HG03103 (cell line): ENCODE results near the gene C18orf63.
"Not testable (repeated sequence)": the region's sequence is repeated elsewhere in the genome, so short reads cannot be mapped to it uniquely, and the experiment has no call there.

Experiments used
- ATAC-seq: cut with Tn5 transposase; IDR thresholded peaks from one replicate; pipeline ENCODE4 v1.9.1; 2021; ENCODE audit warnings: low read depth; ENCODE audit not compliant: unreplicated experiment

The C18orf63 gene

GRCh38 chr18:74286106-74286855 is 29.4 kb upstream of the C18orf63 start:
- no peak for ATAC-seq

- ATAC-seq, result no peak
Measured at GRCh38 chr18:74286856-74287255, 28.8 kb upstream of the C18orf63 start.

GRCh38 chr18:74288041-74288440 is 27.6 kb upstream of the C18orf63 start:
- ATAC-seq, result no peak

GRCh38 chr18:74288730-74289129 is 26.9 kb upstream of the C18orf63 start:
- ATAC-seq, result no peak

- ATAC-seq, result no peak
Measured at GRCh38 chr18:74289137-74289536, 26.5 kb upstream of the C18orf63 start.

GRCh38 chr18:74290021-74290420 is 25.6 kb upstream of the C18orf63 start:
- no peak for ATAC-seq

- ATAC-seq, result no peak
Measured at GRCh38 chr18:74290794-74291471, 24.7 kb upstream of the C18orf63 start.

- ATAC-seq, result no peak
Measured at GRCh38 chr18:74291472-74291770, 24.2 kb upstream of the C18orf63 start.

- peak; percentile 99 for ATAC-seq
Measured at GRCh38 chr18:74291771-74292540, 23.7 kb upstream of the C18orf63 start, which contains the start of gene CYB5A. CYB5A (minus strand) TSS chr18:74291963; CDS start chr18:74291875, 88 bp downstream.

- ATAC-seq, result no peak
Measured at GRCh38 chr18:74292541-74292858, 23.1 kb upstream of the C18orf63 start.

GRCh38 chr18:74292982-74293381 is 22.7 kb upstream of the C18orf63 start:
- ATAC-seq, result not testable (repeated sequence)

- no peak for ATAC-seq
Measured at GRCh38 chr18:74294526-74294925, 21.1 kb upstream of the C18orf63 start.

GRCh38 chr18:74299162-74299561 is 16.5 kb upstream of the C18orf63 start:
- no peak for ATAC-seq

GRCh38 chr18:74299746-74300145 is 15.9 kb upstream of the C18orf63 start:
- no peak for ATAC-seq

GRCh38 chr18:74303306-74303705 is 12.3 kb upstream of the C18orf63 start:
- ATAC-seq, result no peak

- no peak for ATAC-seq
Measured at GRCh38 chr18:74303936-74304335, 11.7 kb upstream of the C18orf63 start.

GRCh38 chr18:74310411-74310810 is 5.2 kb upstream of the C18orf63 start:
- ATAC-seq, result peak; percentile 92

- no peak for ATAC-seq
Measured at GRCh38 chr18:74311000-74311399, 4.6 kb upstream of the C18orf63 start.

- no peak for ATAC-seq
Measured at GRCh38 chr18:74314759-74315463, 728 bp upstream of the C18orf63 start.

GRCh38 chr18:74316257-74317170 is 875 bp downstream of the C18orf63 start:
- ATAC-seq, result no peak
